PFSK-1 (cell line): ENCODE results near the gene DPYD.

Experiments
- FOXP2 ChIP-seq: optimal IDR thresholded peaks from 2 replicates; pipeline ENCODE3; 2011; ENCODE audit warnings: borderline replicate concordance, control low read depth, inconsistent platforms; ENCODE audit not compliant: insufficient read depth; ENCODE audit errors: extremely low read length, extremely low read depth
- POLR2AphosphoS5 ChIP-seq: IDR thresholded peaks from 2 replicates; pipeline ENCODE4 v1.6.1; 2012; ENCODE audit warnings: low read depth, mild to moderate bottlenecking, control low read depth, low read length, moderate library complexity
- REST ChIP-seq, 2 experiments: IDR thresholded peaks; 2 replicates each; pipeline versions ENCODE4 v1.6.1 to v1.8.0; 2011 to 2012; ENCODE audit warnings: low read depth in 2 of 2, low read length in 2 of 2, control low read depth in 1 of 2, inconsistent platforms in 1 of 2, mild to moderate bottlenecking in 1 of 2, moderate library complexity in 1 of 2; ENCODE audit not compliant: insufficient read depth in 1 of 2
- SIN3A ChIP-seq: IDR thresholded peaks from 2 replicates; pipeline ENCODE4 v1.6.1; 2012; ENCODE audit warnings: mild to moderate bottlenecking, low read length, moderate library complexity, borderline replicate concordance; ENCODE audit not compliant: insufficient read depth
- TAF1 ChIP-seq: IDR thresholded peaks from 2 replicates; pipeline ENCODE4 v1.6.1; 2012; ENCODE audit warnings: low read length, control low read depth, borderline replicate concordance; ENCODE audit not compliant: insufficient read depth

DPYD gene

GRCh38 chr1:97677702-97678101 lies 243.1 kb downstream of the DPYD start:
- TF ChIP-seq POLR2AphosphoS5 (no peak), SIN3A (no peak), REST (IDR thresholded peaks at IDR 0.05; ENCODE audit: insufficient read depth in 1 of 2, low read depth in 2 of 2, low read length in 2 of 2) (no peak), FOXP2 (no peak), TAF1 (no peak)

GRCh38 chr1:97674517-97674916 lies 246.3 kb downstream of the DPYD start:
- TF ChIP-seq POLR2AphosphoS5 = no peak
- no peak for TF ChIP-seq REST (IDR thresholded peaks at IDR 0.05; ENCODE audit: insufficient read depth in 1 of 2, low read depth in 2 of 2, low read length in 2 of 2)
- TF ChIP-seq SIN3A = no peak
- no peak for TF ChIP-seq FOXP2
- no peak for TF ChIP-seq TAF1

GRCh38 chr1:97668945-97669344 lies 251.9 kb downstream of the DPYD start:
- TF ChIP-seq TAF1 (no peak), POLR2AphosphoS5 (no peak), REST (IDR thresholded peaks at IDR 0.05; ENCODE audit: insufficient read depth in 1 of 2, low read depth in 2 of 2, low read length in 2 of 2) (no peak), SIN3A (no peak)

GRCh38 chr1:97660431-97661105 lies 260.3 kb downstream of the DPYD start:
- no peak for TF ChIP-seq TAF1
- no peak for TF ChIP-seq FOXP2
- no peak for TF ChIP-seq POLR2AphosphoS5
- no peak for TF ChIP-seq REST (IDR thresholded peaks at IDR 0.05; ENCODE audit: insufficient read depth in 1 of 2, low read depth in 2 of 2, low read length in 2 of 2)
- no peak for TF ChIP-seq SIN3A
